ENCODE measurements around the gene SLC22A12.

SLC22A12 gene

GRCh38 chr11:64611176-64611575 is 20.2 kb downstream of the SLC22A12 start:
- Histone ChIP-seq H3K9ac (ENCODE audit: low read length) (no peak overlapping the region), H3K9me2 (replicated peaks; ENCODE audit: insufficient read depth, low read length) (no peaks in the 10 kb centered on the region), H3K27me3 (replicated peaks; ENCODE audit: insufficient read depth, low read length) (peaks cover 66% of the 10 kb centered on the region), H3K79me2 (ENCODE audit: low read length) (no peaks in the 10 kb centered on the region), H3K4me3 (ENCODE audit: low read length) (no peak overlapping the region), H4K20me1 (ENCODE audit: insufficient read depth, low read length) (no peaks in the 10 kb centered on the region), H3K27ac (ENCODE audit: low read length) (no peak overlapping the region), H3K4me1 (ENCODE audit: low read length) (no peaks in the 10 kb centered on the region), H3F3A (ENCODE audit: insufficient read depth, low read length) (no peaks in the 10 kb centered on the region), H3K4me2 (ENCODE audit: low read depth, low read length) (no peak overlapping the region), H3K36me3 (replicated peaks; ENCODE audit: insufficient read depth, low read length) (no peaks in the 10 kb centered on the region), H2AFZ (ENCODE audit: low read length) (no peak overlapping the region), H3K9me3 (replicated peaks; ENCODE audit: insufficient read depth, low read length) (no peaks in the 10 kb centered on the region)
- TF ChIP-seq EZH2phosphoT487 (IDR thresholded peaks at IDR 0.05; ENCODE audit: low read length) (no peak), CTCF (IDR thresholded peaks at IDR 0.05; ENCODE audit: low read length) (no peak), EZH2 (optimal IDR thresholded peaks at IDR 0.05; ENCODE audit: low read depth, low read length) (no peak)
- DNase-seq, result no peak

DNA sequence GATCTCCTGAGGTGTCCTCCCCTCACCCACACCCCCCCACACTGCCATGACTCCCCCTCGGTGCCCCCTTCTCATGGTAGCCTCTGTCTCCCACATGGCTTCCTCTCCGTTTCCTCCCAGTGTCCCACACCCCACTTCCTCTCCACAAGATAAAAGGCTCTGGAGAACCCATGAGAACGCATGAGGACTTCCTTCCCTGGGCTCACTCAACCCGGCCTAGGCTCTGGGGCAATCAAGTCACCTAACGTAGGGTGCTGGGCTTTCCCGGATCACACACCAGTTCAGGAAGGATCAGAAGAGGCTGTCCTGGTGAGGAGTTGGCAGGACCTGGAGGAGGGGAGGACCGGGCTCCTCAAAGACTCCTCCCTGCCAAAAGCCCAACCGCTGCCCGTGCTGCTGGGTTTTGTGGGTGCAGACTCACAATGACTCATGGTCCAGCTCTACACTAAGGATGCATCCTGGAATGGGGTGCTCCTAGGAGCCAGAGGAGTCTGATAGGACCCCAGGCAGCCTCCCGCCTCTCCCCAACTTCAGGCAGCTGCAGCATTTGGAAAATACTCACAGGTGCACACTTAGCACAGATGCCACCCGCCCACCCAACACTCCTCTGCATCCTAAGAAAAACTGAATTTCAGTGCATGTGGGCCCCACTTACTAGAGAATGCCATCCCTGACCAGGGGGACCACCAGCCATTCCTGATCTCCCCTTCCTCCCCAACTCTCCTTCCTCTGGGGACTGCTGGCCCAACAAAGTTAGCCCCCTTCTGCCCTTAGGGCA is 21.0 kb downstream of the SLC22A12 start:
- no peak for TF ChIP-seq EZH2phosphoT487 (IDR thresholded peaks at IDR 0.05; ENCODE audit: low read length)
- TF ChIP-seq EZH2 (optimal IDR thresholded peaks at IDR 0.05; ENCODE audit: low read depth, low read length), result no peak
- no peak for TF ChIP-seq CTCF (IDR thresholded peaks at IDR 0.05; ENCODE audit: low read length)
- Histone ChIP-seq H3K9ac (ENCODE audit: low read length) (no peak overlapping the region), H3K36me3 (replicated peaks; ENCODE audit: insufficient read depth, low read length) (no peaks in the 10 kb centered on the region), H4K20me1 (ENCODE audit: insufficient read depth, low read length) (no peaks in the 10 kb centered on the region), H3K9me2 (replicated peaks; ENCODE audit: insufficient read depth, low read length) (no peaks in the 10 kb centered on the region), H3K9me3 (replicated peaks; ENCODE audit: insufficient read depth, low read length) (no peaks in the 10 kb centered on the region), H3K4me1 (ENCODE audit: low read length) (no peaks in the 10 kb centered on the region), H3K4me2 (ENCODE audit: low read depth, low read length) (no peak overlapping the region), H2AFZ (ENCODE audit: low read length) (no peak overlapping the region), H3K4me3 (ENCODE audit: low read length) (no peak overlapping the region), H3K27ac (ENCODE audit: low read length) (no peak overlapping the region), H3K27me3 (replicated peaks; ENCODE audit: insufficient read depth, low read length) (peaks cover 60% of the 10 kb centered on the region), H3K79me2 (ENCODE audit: low read length) (no peaks in the 10 kb centered on the region), H3F3A (ENCODE audit: insufficient read depth, low read length) (no peaks in the 10 kb centered on the region)
- DNase-seq, result no peak

GRCh38 chr11:64613648-64614047 is 22.6 kb downstream of the SLC22A12 start:
- no peaks in the 10 kb centered on the region for H3F3A ChIP-seq (ENCODE audit: insufficient read depth, low read length)
- TF ChIP-seq EZH2 (optimal IDR thresholded peaks at IDR 0.05; ENCODE audit: low read depth, low read length) (no peak), CTCF (IDR thresholded peaks at IDR 0.05; ENCODE audit: low read length) (no peak), EZH2phosphoT487 (IDR thresholded peaks at IDR 0.05; ENCODE audit: low read length) (no peak)
- H3K9me2 ChIP-seq (replicated peaks; ENCODE audit: insufficient read depth, low read length), result no peaks in the 10 kb centered on the region
- no peak overlapping the region for H3K4me3 ChIP-seq (ENCODE audit: low read length)
- H3K4me1 ChIP-seq (ENCODE audit: low read length), result no peaks in the 10 kb centered on the region
- no peak overlapping the region for H3K9ac ChIP-seq (ENCODE audit: low read length)
- peaks cover 44% of the 10 kb centered on the region for H3K27me3 ChIP-seq (replicated peaks; ENCODE audit: insufficient read depth, low read length)
- no peaks in the 10 kb centered on the region for H4K20me1 ChIP-seq (ENCODE audit: insufficient read depth, low read length)
- H3K4me2 ChIP-seq (ENCODE audit: low read depth, low read length), result no peak overlapping the region
- H2AFZ ChIP-seq (ENCODE audit: low read length), result no peak overlapping the region
- no peaks in the 10 kb centered on the region for H3K9me3 ChIP-seq (replicated peaks; ENCODE audit: insufficient read depth, low read length)
- no peaks in the 10 kb centered on the region for H3K36me3 ChIP-seq (replicated peaks; ENCODE audit: insufficient read depth, low read length)
- no peak for DNase-seq
- no peak overlapping the region for H3K27ac ChIP-seq (ENCODE audit: low read length)
- no peaks in the 10 kb centered on the region for H3K79me2 ChIP-seq (ENCODE audit: low read length)

All from MM.1S (cell line).